Measurements from ENCODE around the gene FAM81A.

DNA sequence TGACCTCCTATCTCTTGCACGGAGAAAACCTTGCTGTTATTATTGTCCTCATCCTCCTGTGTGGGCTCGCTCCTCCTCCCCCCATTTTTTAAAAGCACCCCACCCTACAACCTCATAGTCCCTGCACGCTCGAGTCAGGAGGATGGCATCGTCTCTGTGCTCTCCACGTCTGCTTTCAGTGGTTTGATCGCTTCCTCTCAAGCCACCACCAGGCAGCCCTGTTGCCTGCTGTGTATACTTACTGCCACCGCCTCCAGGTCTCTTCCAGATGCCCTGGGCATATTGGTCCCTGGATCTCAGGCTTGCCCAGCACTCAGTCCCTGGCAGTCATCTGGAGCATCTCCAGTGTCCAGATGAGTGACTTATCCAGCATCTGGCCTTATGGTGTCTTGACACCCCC lies 131.5 kb downstream of the FAM81A start:
- TF ChIP-seq CTCF (conservative IDR thresholded peaks at IDR 0.05 in 1 of 2, IDR thresholded peaks at IDR 0.05 in 1 of 2; ENCODE audit: low read depth in 1 of 2, low read length in 2 of 2) (no peak), EZH2 (IDR thresholded peaks at IDR 0.05; ENCODE audit: low read length, missing control alignments) (no peak)
